GM18907 (cell line): Measurements from ENCODE around the gene ACSS3.
"Not testable (repeated sequence)": the region's sequence is repeated elsewhere in the genome, so short reads cannot be mapped to it uniquely, and the experiment has no call there.

Source experiments
- ATAC-seq: cut with Tn5 transposase; IDR thresholded peaks from one replicate; pipeline ENCODE4 v1.9.1; 2021; ENCODE audit warnings: mild to moderate bottlenecking, moderate library complexity; ENCODE audit not compliant: unreplicated experiment

ACSS3 gene

DNA sequence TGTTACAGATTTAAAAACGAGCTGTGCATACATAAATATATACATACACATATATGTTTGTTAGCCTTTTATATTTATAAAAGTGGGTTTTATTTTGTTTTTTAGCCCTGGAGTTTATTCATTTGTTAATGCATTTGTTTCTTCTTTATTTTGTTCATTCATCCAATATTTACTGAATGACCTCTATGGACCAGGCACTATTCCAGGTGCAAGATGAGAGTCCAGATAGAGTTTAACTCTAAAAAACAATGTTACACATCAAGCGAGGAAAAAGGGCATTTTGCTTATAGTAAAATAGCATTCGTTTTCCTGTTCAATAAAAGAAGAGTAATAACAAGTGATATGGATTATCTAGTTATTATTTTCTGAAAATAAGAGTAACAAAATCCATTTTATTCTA is 14.2 kb downstream of the ACSS3 start:
- no peak for ATAC-seq

DNA sequence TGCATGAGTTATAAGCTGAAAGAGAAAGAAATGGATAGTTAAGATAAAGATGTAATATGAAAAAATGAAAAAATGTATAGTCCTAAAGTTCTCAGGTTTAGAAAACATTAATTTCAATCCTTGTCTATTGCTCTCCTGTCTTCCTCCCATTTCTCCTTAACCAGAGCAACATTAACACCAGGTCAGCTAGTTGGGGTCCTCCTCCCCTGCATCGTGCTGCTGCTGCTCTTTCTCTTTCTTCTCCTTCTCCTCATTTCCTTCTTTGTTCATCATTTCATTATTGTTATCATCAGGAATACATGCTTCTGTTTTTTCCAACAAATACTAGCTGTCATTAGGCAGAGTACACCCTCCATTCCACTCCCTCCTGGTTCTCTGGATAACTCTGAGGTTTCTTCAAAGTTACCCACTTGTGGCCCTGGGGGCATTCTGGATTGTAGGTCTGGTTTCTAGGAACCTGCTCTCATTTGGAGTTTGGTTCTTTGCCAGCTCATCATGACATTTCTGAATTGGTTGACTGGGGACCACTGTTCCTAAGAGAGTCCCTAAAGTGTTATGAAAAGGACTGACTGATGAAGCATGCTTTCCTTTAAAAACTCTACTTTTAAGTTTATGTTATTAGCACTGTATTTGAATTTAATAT is 17.0 kb downstream of the ACSS3 start:
- no peak for ATAC-seq

DNA sequence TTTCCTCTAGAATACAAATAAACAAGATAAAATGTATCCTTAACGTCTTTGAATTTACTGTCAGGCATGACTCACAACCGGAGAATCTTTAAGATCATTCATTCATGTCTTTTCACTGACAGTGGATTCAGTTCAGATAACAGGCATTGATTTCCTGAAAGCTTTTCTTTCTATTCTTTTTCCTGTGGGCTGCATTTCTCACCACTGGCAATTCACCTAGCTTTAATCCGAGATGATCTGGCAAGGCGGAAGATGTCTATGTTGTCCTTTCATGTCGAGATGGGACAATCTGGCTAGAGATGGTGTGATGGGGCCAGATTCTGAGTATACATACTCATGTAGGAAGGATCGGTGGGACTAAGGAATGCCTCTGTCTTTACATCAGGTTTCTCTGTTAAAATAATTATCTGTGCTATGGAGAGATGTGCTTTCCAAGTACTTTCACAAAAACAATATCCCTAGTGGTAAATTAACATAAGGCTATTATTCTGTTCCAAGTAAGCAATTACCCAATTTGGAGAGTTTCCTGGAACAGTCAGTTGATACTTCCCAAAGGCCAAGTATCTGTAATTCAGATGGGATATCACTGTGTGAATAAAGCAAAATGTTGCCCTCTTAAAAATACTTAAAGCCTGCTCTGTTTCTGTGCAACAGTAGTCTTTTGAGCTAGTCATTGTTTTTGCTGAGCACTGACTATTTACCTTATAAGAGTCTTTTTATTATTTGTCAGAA is 17.8 kb downstream of the ACSS3 start:
- no peak for ATAC-seq

DNA sequence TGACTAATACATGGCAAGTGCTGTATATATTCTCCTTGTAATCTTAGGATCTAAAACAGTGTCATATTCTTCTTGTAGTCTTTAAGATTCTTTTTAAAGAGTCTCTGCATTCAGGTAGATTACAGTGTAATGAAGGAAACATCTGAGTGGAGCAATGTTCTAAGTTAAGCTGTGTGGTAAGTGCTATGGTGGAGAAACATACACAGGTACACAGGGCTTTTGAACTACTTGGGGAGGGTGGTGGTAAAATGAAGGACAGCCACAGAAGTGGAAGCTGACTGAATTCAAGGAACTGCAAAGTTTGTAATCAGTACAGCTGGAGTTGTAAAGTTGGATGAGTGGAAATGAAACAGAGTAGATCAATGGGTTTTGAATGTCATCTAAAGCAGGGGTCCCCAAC is 27.8 kb downstream of the ACSS3 start:
- no peak for ATAC-seq

DNA sequence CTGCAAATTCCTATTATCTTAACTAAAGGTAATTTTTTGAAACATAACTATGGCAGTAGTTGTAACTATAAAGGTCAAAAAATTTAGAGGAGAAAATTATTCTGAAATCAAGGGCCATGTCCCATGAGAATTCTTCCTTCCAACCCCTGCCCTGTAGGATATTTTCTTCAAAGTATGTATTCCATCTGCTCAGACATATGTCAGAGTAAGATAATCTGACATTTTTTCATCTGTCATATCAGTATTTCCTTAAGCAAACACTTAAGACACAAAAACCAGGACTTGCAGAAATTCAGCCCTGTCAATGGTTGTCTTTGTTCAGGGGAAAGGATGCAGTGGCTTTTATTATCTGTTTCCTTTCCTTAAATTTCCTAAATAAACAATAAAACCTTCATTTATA is 36.3 kb downstream of the ACSS3 start:
- no peak for ATAC-seq

DNA sequence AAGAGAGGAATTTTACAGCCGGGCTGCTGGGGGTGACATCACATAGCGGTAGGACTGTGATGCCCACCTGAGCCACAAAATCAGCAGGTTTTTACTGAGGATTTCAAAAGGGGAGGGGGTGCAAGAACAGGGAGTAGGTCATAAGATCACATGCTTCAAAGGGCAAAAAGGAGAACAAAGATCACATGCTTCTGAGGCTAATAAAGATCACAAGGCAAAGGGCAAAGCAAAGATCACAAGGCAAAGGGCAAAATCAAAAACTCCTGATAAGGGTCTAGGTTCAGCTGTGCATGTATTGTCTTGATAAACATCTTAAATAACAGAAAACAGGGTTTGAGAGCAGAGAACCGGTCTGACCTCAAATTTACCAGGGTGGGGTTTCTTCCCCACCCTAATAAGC is 41.2 kb downstream of the ACSS3 start:
- ATAC-seq: not testable (repeated sequence)

DNA sequence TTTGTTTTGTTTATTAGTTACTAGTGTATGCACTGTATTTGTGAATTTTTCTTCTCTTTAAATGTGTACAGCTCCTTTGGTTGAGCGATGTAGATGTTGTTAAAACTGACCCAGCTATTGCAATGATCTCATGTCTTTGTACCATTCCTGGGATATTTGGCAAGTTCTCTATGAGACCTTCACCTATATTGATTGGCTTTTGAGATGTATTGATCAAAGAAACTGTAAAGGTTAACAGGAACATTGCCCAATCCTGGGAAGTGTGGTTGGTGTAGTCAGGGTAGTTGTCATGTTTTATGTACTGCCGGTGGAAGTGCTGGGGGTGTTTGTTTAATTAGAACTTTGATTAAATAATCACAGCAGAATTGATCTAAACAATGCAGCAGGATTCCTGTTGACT is 43.1 kb downstream of the ACSS3 start:
- ATAC-seq: no peak

DNA sequence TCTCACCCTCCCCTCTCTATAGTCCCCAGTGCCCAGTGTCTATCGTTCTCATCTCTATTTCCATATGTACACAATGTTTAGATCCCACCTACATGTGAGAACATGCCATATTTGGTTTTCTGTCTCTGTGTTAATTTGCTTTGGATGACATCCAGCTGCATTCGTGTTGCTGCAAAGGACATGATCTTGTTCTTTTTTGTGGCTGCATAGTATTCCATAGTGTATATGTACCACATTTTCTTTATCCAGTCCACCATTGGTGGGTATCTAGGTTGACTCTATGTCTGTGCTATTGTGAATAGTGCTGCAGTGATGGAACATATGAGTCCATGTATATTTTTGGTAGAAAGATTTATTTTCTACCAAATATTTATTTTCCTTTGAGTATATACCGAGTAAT is 45.7 kb downstream of the ACSS3 start:
- no peak for ATAC-seq

DNA sequence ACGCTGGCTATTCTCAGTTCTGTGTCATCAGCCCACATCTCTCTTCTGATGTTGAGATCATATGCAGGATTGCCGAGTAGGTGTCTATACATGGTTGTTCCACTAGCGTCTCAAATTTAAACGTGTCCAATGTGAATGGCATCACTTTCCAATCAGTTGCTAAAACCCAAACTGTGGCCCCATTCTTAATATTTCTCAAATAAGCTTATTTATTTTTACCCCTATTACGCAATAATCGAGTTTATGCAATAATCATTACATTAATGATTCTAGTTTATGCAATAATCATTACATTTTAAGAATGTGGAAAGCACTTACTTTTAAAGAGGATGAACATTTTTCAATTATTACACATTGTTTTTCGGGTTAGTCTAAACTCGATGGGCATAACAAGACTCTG is 47.8 kb downstream of the ACSS3 start:
- no peak for ATAC-seq

DNA sequence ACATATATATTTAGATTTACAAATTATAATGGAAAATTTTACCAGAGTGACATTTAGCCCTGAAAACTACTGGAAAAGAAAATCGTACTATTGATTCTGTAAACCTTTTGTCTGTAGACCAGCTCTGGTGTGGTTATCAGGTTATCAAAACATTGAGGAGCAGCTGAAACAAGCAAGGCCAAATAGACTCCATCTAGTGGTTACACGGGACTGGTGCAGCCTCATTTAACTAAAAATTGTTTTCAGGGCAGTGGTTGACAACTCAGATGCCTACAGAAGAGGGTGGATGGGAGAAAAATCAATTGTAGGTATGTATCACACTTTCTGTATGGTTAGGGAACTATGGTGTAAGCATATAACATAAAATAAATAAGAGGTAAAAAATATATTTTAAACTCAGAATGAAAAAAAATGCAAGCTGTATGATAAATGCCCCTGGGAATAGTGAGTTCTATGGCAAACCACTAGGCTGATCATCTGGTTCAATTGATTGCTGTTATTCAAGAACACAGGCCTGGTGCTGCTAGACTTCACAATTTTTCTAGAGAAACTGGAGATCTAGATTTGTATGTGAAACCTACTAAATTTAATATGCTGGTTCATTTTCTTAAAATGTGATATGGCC is 51.2 kb downstream of the ACSS3 start:
- peak; percentile 99 for ATAC-seq

DNA sequence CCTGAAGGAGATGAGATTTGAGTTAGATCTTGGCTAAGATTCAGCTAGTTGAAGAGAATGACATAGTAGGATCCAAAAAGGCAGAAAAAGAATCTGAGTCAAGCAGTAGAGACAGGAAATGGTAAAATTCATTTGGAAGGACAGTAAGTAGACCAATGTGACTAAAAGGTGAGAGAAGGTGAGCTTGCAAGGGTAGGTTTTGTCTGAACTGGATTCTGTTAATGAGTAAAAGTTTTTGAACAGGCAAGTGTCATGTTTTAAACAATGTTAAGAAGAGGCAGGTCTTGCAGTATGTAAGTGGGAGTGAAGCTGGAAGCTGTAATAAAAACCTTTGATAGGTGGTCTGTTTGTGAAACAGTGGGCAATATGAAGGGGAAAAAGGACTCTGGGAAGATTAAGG is 58.6 kb downstream of the ACSS3 start:
- no peak for ATAC-seq

DNA sequence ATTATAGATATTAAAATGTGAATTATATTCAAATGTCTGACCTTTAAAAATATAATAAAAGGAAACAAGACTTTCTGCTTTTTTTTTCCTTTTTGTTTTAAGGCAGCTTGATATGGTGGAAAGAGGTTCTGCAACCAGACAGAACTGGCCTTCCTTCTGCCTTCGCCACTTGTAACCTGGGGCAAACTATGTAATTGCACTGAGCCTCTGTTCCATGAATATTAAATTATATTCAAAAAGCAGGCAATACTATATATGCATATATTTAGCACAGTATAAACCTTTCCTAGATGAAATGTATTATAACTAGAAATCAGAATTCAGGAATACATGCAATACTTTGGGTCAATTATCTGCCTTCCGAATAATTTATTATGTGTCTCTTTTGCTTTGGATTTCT is 59.9 kb downstream of the ACSS3 start:
- ATAC-seq: no peak

DNA sequence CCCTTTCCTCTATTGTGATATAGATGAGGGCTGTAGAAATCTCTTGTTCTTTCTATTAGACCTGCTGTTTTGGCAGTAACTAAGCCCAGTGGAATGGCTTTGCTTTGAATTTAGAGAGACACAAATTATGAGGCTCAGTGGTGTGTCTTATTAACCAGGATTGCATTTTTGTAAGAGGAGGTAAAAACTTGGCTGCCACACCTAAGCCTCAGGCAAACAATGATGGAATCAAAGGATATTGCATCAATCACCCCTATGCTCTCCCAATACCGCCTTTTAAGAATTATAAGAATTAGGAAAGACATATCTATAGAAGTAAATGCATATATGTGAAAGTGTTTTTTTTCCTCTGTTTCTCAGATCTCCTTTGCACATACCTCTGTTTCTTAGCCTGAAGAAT is 63.3 kb downstream of the ACSS3 start:
- no peak for ATAC-seq

DNA sequence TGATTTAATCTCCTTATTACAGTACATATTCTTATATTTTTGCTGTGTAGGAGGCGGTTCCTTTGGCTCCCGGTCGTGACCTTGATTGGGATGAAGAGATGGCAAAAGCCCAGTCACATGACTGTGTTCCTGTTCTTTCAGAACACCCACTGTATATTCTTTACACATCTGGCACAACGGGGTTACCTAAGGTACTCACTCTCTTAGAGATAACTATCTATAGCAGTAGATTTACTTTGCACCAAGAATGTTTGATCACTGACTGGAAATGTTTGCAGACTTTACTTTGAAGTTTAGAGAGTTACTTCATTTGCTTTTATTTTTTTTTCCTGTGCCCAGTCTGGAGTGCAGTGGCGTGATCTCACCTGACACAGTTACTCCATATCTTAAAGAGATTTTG is 65.2 kb downstream of the ACSS3 start:
- no peak for ATAC-seq

DNA sequence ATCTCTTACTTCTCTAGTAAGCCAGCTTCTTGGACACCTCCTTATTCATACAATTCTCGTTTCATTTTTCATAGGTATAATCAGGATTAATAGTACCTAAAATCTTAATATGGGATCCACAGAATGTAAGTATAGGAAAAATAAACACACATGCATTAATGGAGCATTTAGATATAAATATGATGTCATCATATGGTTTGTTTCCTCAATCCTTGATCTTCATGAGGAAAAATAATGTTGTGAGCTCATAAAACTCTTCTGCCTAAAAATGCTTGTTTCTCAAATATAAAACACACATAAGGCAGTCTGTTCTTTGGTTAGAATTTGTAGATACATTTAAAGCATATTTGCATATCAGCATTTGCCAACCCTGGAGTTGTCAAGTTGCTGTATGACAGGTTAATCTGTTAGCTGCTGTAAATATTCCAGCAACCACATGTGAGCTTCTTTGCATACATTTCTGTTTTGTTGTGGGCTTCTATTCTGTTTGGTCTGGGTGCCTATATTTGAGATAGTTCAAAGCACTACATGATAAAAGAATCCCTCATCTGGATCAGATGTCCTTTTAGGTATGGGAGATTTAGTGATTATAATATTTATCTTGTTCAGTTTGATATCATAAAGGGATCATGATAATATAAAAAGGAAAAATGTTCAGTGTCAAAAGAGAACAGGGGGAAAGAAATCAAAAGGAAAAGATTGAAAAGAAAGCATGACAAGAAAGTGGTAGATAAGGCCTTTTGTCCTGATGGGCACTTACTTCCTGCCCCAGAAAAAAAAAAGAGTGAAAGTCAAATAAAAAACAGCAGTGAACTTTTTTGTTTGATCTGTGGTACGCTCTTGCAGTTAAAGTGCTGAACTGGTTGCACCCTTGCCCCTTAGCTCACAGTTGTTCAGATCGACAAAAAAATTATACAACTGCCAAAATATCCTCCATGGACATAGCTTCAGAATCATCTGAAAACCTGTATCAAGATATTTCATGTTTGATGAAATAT is 68.6 kb downstream of the ACSS3 start:
- ATAC-seq: no peak

DNA sequence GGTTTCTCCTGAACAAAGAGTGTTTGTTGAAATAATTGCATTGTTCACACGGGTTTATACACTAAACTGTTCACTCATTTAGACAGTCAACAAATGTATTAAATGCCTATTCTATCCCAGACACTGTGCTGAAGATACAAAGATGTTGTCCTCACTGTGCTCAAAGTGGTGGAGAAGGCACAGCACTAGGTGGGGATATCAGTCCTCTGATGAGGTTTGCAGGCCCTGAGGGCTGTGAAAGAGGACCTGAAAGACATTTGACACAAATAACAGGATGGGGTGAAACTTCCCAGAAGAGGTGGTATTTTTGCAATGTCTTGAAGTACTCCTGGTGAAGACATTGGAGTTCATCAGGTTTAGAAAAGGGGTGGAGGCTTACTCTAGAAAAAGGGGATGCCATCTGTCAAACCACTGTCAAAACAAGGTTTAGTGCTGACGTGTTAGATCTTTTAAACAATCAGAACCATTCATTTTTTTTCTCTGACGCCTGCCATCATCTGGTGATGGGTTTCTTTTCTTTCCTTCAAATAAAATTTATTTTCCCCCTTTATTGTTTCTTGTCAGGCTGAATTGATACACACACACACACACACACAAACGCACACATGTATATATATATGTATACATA is 69.5 kb downstream of the ACSS3 start:
- ATAC-seq: no peak

DNA sequence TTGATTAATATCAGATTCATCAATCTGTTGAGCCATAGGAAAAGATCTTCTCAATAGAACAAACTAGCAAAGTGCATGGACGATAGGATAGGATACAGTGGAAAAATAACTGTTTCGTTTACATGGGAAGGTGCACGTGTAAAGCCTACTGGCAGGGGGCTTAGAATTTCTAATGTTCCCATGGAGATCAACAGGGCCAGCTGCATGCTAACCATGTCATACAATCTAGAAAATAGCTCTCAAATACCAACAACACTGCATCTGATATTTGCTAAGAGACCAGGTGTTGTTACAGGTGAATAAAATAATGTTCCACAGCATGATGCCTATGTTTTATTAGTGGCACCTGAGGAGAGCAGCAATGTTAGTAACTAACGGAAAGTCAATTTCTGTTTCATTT is 72.5 kb downstream of the ACSS3 start:
- no peak for ATAC-seq

DNA sequence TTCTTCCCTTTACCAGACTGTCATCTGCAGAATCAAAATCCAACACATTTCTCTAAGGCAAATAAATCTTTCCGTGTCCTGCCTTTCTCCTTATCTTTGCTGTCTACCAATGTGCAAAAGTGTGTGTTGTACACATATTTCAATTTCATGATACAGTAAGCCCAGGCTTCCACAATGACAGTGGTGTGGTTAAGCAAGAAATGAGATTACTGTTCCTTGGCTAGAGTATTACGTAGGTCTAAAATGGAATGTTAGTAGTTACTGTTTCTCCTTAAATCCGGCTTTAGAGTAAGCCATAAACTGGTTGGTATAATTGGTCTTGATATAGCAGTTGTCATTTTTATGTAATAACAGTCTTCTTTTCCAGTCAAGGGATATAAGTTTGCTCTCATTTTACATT is 82.0 kb downstream of the ACSS3 start:
- no peak for ATAC-seq

DNA sequence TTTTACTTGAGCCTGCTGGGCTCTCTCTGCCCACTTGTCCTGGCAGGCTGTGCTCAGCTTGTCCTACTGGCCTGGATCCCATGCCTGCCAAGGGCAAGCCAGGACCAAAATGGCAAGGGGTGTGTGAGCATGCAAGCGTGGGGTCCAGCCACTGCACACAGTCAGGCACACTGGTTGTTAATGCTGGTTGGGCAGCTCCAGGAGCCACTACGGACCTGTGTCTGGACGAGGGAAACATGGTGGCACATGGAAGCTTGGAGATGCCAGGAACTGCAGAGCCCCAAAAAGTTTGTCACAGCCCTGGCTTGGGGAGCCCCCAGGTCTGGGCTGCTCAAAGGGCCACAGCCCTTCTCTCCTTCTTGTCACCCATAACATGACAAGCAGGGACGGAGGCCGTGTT is 83.8 kb downstream of the ACSS3 start:
- ATAC-seq: no peak

DNA sequence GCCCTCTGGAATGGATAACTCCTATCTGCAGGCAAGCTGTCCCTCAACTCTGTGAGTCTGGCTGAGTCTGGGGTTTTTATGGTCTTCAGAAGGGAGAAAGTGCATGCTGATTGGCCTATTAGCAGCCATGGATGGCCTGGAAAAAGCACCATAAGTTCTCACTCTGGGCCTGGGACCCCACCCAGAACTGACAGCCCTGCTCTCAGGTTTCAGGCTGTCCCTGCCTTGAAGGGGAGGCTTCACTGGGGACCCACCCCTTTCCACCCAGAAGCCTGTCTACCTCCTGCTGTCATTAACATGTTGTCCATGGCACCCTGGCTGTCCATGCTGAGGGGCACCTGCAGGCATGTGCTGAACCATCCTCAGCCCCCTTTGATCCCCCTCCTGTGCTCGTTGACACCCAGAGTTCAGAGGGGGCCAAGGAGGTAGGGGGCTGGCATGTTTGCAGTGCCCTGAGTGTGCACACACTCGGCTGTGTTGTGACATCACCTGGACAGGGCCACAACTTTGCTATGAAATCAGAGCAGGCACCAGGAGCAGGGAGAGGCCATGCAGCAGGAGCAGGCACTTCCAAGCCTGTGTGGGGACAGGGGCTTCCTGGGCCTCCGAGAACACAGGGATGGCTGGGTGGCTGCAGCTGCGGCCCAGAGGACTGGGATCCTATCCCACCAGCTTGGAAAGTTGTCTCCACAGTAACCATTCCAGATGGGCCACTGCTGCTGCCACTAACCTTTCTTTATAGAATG is 84.7 kb downstream of the ACSS3 start:
- no peak for ATAC-seq
